NCI-H524 (cell line): ENCODE measurements around the gene AFAP1L1.
A peak's percentile ranks its signal among the peaks of the same experiment; 100 is the strongest.
"Not testable (repeated sequence)": the region's sequence is repeated elsewhere in the genome, so short reads cannot be mapped to it uniquely, and the experiment has no call there.

ENCODE experiments used
- DNase-seq, 2 experiments: peaks; one replicate each; lab custom pipeline; 2025; lab: John Stamatoyannopoulos, UW

Gene AFAP1L1

GRCh38 chr5:149261246-149261645 is 10.4 kb upstream of the AFAP1L1 start:
- DNase-seq, result no peak

DNA sequence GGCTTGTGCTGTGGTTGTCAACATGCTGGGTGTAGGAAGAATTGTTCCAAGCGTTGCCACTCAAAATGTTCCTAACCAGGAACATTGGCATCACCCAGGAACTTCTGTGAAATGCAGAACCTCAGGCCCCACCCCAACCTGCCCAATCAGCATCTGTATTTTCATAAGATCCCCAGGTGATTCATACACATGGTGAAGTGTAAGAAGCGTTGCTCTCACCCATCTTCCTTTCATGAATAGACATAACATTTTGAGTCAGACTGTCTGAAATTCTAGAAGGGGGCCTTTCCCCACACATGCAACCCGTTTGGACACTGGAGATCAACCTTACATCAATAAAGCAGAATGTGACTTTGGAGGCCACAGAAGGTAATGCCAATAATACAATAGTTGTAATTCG is 9.3 kb upstream of the AFAP1L1 start:
- no peak for DNase-seq

DNA sequence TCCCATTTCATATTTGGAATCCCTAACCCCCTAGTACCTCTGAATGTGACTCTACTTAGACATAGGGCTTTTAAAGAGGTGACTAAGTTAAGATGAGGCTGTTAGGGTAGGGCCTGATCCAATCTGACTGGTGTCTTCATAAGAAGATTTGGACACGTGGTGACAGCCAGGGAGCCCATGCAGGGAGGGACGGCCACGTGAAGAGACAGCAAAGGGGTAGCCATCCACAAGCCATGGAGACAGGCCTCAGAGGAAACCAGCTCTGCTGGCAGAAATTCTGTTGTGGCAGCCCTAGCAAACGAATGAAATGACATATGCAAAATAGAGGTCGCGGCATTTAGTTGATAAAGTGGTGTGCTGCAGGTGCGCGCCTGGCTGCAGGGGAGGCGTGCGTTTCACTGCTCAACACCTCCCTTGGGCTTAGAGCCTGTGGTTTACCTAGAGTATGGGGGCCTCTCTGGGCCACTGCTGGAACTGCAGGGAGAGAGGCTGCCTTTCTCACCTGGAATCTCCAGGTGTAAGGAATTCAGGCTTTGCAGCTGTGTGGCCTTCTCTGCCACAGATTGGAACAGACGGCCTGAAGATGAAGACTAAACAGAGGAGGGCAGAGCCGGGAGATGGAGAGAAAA is 7.1 kb upstream of the AFAP1L1 start:
- DNase-seq, result peak in 1 of 2 experiments; percentile 50

- DNase-seq, result no peak
Measured at GRCh38 chr5:149265068-149265465, 6.6 kb upstream of the AFAP1L1 start.

GRCh38 chr5:149265597-149265996 is 6.1 kb upstream of the AFAP1L1 start:
- DNase-seq, result peak in 1 of 2 experiments; percentile 51

DNA sequence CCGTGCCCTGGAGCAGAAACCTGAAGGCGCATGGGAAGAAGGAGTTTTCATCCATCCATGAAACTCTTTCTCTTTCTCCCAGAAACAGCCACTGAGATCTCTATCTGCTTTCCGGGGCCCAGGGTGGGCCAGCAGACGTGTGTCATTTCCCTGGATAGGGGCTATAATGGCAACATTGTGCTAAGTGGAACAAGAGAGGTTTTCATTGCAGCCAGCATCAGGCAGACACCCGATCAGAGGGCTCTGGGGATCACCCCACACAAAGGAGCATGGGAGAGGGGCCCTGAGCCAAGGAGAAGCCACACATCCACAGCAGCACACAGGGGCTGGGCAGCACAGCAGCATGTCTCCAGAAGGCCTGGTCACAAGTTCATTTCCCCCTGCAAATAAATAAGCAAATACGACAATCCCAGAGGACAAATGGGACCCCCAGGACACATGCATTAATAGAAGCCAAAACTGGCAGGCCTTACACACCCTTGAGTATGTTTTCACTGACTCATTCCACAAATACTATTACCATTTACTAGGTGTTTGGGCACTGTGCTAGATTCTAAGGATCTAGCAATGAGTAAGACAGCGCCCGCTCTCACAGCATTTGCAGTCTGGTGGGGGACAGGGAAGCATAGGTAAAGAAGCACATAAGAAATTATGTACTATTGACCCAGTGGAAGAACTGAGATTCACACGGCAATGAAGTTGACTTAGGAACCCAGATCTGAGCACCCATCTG is 4.3 kb upstream of the AFAP1L1 start:
- no peak for DNase-seq

DNA sequence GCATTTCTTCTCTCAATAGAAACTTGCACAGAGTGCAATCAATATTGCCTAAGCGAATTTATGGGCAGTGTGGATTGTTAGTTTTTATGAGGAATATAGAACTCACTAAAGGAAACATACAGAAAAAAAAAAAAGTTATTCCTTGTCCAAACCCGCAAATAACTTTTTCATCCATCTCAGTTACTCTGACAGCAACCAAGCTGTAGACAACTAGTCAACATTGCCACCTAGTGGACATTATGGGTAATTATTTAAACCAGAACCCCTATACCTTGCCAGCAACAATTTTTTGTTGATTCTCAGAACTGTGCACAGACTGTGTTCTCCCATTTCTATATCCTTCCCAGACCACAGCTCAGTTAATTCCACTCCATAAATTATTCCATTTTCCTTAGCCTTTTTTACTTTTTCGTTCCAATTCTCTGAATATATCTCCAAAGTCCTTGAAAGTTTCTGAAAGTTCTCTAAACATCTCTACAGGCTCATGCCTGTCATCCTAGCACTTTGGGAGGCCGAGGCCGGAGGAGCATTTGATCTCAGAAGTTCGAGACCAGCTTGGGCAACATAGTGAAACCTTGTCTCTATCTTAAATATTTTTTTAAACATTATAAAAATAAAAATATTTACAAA is 2.6 kb upstream of the AFAP1L1 start:
- peak in 1 of 2 experiments; percentile 61 for DNase-seq

DNA sequence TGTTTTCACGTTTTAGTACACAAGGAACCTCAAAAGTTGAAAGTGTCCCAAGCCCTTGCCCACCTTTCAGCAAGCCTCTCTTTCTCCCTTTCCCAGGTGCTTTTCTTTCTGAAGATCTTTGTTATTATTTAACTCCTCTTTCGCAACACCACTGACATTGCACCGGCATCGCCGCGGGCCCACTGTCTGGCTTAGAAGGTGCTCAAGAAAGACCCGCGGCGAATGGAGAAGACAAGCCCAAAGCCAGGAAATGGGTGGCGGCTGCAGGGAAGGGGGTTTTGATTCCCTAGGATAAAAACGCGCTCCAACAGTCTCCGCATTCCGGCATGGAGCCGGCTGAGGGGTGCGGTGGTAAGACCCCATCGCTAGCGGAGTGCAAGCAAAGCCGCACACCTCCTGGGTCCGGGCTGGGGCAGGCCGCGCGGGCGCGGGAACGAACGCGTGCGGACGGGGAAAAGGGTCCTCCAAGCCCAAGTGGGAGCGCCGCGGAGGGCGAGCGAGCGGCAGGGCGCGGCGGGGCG is 404 bp upstream of the AFAP1L1 start:
- no peak for DNase-seq

- not testable (repeated sequence) for DNase-seq
Measured at GRCh38 chr5:149272781-149273180, 1.1 kb downstream of the AFAP1L1 start.

DNA sequence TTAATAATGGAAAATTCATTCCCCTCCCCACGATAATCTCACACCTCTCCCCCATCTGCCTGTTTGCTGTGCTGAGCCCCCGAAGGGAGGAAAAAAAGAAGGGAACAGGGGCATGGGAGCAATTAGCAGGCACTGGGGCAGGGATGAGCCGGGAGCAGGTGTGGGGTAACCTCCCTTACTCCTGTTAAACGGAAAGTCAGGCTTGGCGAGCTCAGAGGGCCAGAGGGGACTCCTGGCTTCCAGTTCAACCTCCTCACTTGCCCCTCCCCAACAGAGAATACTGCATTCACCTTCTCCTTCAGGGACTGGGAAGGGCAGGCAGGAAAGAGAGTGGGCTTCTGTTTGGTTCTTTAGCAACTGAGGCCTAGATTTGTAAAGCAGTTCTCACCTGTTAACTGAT is 1.6 kb downstream of the AFAP1L1 start:
- peak in 1 of 2 experiments; percentile 5 for DNase-seq

GRCh38 chr5:149273950-149274349 is 2.3 kb downstream of the AFAP1L1 start:
- no peak for DNase-seq

- no peak for DNase-seq
Measured at GRCh38 chr5:149274939-149275338, 3.3 kb downstream of the AFAP1L1 start.

- DNase-seq, result no peak
Measured at GRCh38 chr5:149277801-149278200, 6.1 kb downstream of the AFAP1L1 start.

GRCh38 chr5:149278451-149279210 is 7.0 kb downstream of the AFAP1L1 start:
- no peak for DNase-seq

- DNase-seq, result no peak
Measured at GRCh38 chr5:149279661-149280060, 8.0 kb downstream of the AFAP1L1 start.

DNA sequence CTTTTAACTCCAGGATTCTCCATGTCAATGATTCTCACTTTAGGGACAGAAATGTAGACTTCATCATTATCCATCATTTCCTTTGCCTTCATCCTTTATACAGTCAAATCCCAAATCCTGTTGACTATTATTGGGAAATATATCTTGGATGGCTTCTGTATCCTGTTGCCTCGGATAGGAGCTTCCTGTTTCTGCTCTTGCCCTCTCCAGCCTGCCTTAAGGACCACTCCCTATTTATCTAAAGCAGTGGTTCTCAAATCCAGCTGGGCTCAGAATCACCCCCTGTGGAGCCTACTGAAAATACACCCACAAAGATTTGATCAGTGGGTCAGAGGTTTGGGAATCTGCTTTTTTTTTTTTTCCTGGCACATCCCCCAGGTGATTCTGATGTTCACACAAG is 8.5 kb downstream of the AFAP1L1 start:
- DNase-seq, result no peak

DNA sequence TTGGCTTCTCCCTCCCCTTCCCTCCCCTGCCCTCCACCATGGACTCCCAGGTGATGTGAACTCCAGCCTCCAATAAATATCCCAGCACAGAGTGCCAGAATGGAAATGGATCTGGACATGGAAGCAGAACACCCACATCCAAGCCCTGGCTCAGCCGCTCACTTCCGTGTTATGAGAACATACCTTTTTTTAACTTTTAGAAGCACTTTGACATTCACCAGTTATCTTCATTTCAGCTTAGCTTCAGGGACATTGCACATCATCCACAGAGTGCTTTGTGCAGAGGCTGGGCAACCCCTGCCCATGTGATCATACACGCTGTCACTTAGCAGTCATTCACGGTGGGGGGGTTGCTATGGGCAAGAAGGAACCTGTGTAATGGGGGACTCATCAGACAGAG is 9.1 kb downstream of the AFAP1L1 start:
- DNase-seq, result no peak

GRCh38 chr5:149282027-149282965 is 10.6 kb downstream of the AFAP1L1 start:
- no peak for DNase-seq

- DNase-seq, result no peak
Measured at GRCh38 chr5:149282966-149283332, 11.3 kb downstream of the AFAP1L1 start.

- no peak for DNase-seq
Measured at GRCh38 chr5:149283626-149284480, 12.2 kb downstream of the AFAP1L1 start.
